ENCODE results near the gene PDE3A.

Gene PDE3A

DNA sequence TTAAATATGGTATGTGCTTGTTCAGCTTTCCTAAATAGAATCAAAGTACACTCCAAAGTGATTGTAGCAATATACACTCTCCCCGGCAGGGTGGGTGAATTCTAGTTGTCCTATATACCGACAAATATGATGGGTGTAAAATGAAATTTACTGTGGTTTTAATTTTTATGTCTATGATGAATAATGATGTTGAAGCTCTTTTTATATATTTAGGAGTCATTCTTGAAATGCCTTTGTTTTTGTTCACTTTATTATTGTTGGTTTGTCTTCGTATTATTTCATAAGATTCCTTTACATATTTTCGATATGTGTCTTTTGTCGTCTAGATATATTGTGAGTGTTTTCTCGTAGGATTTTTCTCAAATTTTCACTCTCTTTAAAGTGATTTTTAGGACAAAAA is 105.7 kb downstream of the PDE3A start:
- TF ChIP-seq GATA2 (IDR thresholded peaks at IDR 0.05; ENCODE audit: low read depth, low read length) (no peak), GATA3 (IDR thresholded peaks at IDR 0.05; ENCODE audit: low read depth, low read length) (no peak)

DNA sequence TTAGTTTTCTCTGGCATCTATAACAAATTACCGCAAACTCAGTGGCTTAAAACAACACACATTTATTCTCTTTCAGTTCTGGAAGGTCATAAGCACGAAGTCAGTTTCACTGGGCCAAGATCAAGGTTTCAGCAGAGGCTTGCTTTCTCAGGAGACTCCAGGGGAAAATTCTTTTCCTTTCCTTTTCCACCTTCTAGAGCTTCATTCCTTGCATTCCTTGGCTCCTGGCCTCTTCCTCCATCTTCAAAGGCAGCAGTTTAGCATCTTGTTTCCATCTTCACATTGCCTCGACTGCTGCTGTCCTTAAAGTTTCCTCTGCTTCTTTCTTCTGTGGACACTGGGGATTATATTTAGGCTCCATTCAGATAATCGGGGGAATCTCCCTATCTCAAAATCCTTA is 106.1 kb downstream of the PDE3A start:
- TF ChIP-seq GATA2 (IDR thresholded peaks at IDR 0.05; ENCODE audit: low read depth, low read length): no peak
- TF ChIP-seq GATA3 (IDR thresholded peaks at IDR 0.05; ENCODE audit: low read depth, low read length): no peak

DNA sequence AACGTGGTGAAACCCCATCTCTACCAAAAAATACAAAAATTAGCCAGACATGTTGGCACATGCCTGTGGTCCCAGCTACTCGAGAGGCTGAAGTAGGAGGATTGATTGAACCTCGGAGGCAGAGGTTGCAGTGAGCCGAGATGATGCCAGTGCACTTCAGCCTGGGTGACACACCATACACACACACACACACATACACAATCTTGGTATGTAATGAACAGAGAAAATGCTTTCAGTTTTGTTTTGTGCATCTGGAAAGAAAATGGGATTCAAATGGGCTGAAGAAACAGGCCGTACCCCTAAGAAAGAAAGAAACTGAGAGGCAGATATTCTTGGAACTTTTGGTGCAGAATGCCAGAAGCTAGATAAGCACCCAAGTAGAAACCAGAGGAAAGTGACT is 107.2 kb downstream of the PDE3A start:
- no peak for TF ChIP-seq GATA2 (IDR thresholded peaks at IDR 0.05; ENCODE audit: low read depth, low read length)
- no peak for TF ChIP-seq GATA3 (IDR thresholded peaks at IDR 0.05; ENCODE audit: low read depth, low read length)

DNA sequence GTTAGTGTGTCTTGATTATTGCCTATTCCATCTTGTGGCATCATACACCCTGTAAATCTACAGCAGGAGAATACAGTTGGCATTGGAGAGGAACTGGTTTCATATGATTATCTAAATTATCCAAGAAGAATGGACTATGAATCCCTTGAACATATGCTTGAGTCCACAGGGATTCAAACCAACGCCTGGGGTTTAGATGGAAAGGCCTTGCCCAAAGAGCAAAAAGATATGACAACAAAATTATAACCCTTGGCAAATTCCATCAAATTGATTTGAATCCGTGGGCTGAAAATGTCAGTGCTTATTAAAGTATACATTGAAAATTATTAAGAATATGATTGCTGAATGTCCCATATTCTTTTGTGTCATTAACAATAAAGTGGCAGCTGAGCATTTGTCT is 108.2 kb downstream of the PDE3A start:
- TF ChIP-seq GATA3 (IDR thresholded peaks at IDR 0.05; ENCODE audit: low read depth, low read length) (no peak), GATA2 (IDR thresholded peaks at IDR 0.05; ENCODE audit: low read depth, low read length) (no peak)

DNA sequence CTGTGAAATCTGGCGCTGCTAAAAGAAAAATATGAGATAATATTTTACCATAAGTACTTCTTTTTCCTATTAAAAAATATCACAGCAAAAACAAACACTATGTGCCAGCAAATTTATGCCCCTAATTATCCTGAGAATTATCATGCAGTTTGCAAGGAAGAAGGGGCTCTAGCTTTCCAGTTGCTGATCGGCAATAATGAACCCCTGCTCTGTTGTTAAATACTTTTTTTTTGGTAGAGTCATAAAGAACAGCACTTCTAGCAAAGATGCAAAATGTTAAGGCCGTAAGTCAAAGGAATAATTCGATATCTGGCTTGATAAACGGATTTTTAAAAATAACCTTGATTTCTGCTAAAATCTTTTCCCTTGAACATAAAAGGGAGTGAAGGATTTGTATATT is 108.9 kb downstream of the PDE3A start:
- TF ChIP-seq GATA3 (IDR thresholded peaks at IDR 0.05; ENCODE audit: low read depth, low read length): no peak
- TF ChIP-seq GATA2 (IDR thresholded peaks at IDR 0.05; ENCODE audit: low read depth, low read length): no peak

GRCh38 chr12:20477672-20478071 is 109.3 kb downstream of the PDE3A start:
- TF ChIP-seq GATA3 (IDR thresholded peaks at IDR 0.05; ENCODE audit: low read depth, low read length) (no peak), GATA2 (IDR thresholded peaks at IDR 0.05; ENCODE audit: low read depth, low read length) (no peak)

- no peak for TF ChIP-seq GATA3 (IDR thresholded peaks at IDR 0.05; ENCODE audit: low read depth, low read length)
These were observed 114.2 kb downstream of the PDE3A start for GRCh38 chr12:20482491-20483054.

GRCh38 chr12:20483776-20484175 is 115.4 kb downstream of the PDE3A start:
- TF ChIP-seq GATA3 (IDR thresholded peaks at IDR 0.05; ENCODE audit: low read depth, low read length) (no peak), GATA2 (IDR thresholded peaks at IDR 0.05; ENCODE audit: low read depth, low read length) (no peak)

DNA sequence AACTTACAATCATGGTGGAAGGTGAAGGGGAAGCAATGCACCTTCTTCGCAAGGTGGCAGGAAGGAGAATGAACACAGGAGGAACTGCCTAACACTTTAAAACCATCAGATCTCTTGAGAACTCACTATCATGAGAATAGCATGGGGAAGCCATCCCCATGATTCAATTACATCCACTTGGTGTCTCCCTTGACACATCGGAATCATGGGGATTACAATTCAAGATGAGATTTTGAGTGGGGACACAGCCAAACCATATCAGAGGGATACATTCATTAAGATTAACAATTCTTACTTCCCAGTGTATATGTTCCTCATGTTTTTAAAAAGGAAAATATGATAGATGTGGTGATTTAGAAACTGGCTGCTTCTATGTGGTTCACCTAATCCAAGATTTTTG is 117.9 kb downstream of the PDE3A start:
- TF ChIP-seq GATA3 (IDR thresholded peaks at IDR 0.05; ENCODE audit: low read depth, low read length) (no peak), GATA2 (IDR thresholded peaks at IDR 0.05; ENCODE audit: low read depth, low read length) (no peak)

DNA sequence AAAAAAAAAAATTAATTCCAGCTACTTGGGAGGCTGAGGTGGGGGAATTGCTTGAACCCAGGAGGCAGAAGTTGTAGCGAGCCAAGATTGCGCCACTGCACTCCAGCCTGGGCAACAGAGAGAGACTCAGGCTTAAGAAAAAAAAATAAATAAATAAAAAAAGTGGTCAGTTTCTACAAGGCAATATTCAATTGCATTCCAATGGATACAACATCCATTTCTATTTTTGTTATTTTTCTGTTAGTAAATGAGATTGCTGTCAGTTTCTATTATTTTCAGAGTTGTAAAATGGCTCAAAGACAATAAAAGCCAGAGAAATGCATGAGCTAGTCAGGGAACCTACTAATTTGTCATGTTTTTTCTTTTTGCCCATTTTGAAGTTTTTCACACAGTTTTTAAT is 119.2 kb downstream of the PDE3A start:
- TF ChIP-seq GATA3 (IDR thresholded peaks at IDR 0.05; ENCODE audit: low read depth, low read length): no peak
- no peak for TF ChIP-seq GATA2 (IDR thresholded peaks at IDR 0.05; ENCODE audit: low read depth, low read length)

DNA sequence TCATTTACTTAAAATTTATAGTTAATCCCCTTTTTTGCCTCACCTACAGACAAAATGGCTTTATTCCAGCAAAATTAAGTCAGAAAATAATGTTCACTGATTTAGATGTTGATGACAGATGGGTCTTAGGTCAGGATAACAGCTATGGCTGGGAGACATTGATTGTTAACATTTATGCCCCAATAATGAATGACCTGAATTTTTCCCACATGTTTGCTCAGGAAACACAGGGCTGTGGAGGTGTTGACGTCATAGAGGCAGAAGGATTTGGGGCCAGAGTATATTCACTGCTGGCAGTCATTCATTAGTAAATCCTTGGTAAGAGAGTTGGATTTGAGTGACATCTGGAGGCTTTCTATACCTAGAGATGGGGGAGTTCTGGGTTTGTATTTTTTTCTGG is 121.3 kb downstream of the PDE3A start:
- TF ChIP-seq GATA3 (IDR thresholded peaks at IDR 0.05; ENCODE audit: low read depth, low read length) (no peak), GATA2 (IDR thresholded peaks at IDR 0.05; ENCODE audit: low read depth, low read length) (no peak)

- TF ChIP-seq GATA3 (IDR thresholded peaks at IDR 0.05; ENCODE audit: low read depth, low read length): no peak
- no peak for TF ChIP-seq GATA2 (IDR thresholded peaks at IDR 0.05; ENCODE audit: low read depth, low read length)
These were observed 121.9 kb downstream of the PDE3A start for GRCh38 chr12:20490213-20490612.

DNA sequence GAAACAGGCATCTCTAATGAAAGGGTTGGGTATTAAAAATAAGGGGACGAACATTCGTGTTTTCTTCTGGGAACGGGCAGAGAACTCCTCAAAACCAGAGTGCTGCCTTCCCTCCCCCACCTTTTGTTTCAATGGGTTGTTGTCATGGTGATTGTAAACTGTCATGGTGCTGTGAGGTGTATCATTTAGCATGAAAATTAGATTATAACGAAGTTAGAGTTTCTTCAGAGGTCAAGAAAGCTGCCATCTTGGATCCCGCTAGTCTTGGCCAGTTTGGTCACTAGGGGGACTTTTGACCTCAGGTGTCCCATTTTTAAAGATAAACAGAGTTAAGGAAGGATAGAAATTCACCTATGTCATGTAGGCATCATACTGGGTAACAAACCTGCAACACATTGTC is 123.0 kb downstream of the PDE3A start:
- no peak for TF ChIP-seq GATA2 (IDR thresholded peaks at IDR 0.05; ENCODE audit: low read depth, low read length)
- no peak for TF ChIP-seq GATA3 (IDR thresholded peaks at IDR 0.05; ENCODE audit: low read depth, low read length)

GRCh38 chr12:20492251-20492760 is 124.0 kb downstream of the PDE3A start:
- no peak for TF ChIP-seq GATA3 (IDR thresholded peaks at IDR 0.05; ENCODE audit: low read depth, low read length)
- TF ChIP-seq GATA2 (IDR thresholded peaks at IDR 0.05; ENCODE audit: low read depth, low read length): no peak

GRCh38 chr12:20493934-20494333 is 125.6 kb downstream of the PDE3A start:
- TF ChIP-seq GATA3 (IDR thresholded peaks at IDR 0.05; ENCODE audit: low read depth, low read length) (no peak), GATA2 (IDR thresholded peaks at IDR 0.05; ENCODE audit: low read depth, low read length) (no peak)

- TF ChIP-seq GATA2 (IDR thresholded peaks at IDR 0.05; ENCODE audit: low read depth, low read length) (no peak), GATA3 (IDR thresholded peaks at IDR 0.05; ENCODE audit: low read depth, low read length) (no peak)
These were observed 126.5 kb downstream of the PDE3A start for GRCh38 chr12:20494851-20495250.

All from SH-SY5Y (cell line).